Smooth muscle cell of the umbilical artery (primary cell): Measurements from ENCODE around the gene RIMBP2. TPM values are rescaled to one million over a fixed set of nuclear protein-coding genes. Genes with fewer than 3 reads are reported as not detected.

Experiments used
- total RNA-seq: library from RNA; depleted of rRNA; stranded (reverse); fragments of >200 nt; gene quantifications from 2 replicates; pipeline ENCODE4 v1.2.3, GENCODE V29; 2014

Gene RIMBP2
- not detected in 2 replicates for total RNA-seq

DNA sequence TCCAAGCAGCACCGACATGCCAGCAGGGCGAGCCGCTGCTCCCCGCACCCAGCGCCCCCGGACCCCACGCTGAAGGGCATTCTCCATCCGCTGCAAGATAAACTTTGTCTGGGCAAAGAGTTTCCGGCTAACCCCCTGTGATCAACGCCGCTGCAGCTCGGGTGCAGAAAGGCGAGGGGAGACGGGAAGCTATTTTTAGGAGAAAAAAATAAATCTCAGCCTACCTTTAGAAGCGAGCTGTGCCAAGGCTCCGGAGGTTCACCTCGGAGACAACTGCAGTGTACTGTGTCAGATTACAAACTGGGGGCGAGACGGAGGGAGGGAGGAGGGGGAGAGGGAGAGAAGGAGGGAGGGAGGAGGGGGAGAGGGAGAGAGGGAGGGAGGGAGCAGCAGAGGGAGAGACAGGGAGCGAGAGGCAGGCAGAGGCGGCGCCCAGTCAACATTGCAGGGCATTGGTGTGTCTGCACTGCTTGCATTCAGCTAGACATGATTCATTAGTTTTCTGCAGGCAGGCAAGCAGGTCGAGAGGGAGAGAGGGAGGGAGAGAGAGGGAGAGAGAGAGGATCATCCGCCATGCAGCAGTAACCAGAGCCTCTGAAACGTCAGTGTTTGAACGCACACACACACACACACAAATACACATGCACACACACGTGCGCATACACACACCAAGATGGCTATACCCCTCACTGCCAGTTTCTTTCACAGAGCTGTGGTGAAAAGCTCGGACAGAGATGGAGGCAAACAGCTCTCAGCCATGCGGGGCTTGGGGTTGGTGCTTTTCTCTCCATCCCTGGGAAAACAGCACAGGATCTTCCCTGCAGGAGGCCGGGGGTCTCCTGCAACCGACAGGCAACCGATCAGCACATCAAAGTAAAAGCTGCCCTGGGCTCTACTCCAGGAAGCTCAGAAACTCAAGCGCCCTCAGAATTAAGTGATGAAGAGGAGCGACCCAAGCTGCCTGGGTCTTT is at the start of gene RIMBP2:
RIMBP2 (minus strand) TSS at position 302 of the 971 bp plus-strand sequence. CDS start 237,286 bp downstream, outside the sequence.

Other genes starting within 250 kb of the RIMBP2 start
- gene STX2, start 123.0 kb upstream of the RIMBP2 start, total RNA-seq: 48.1 and 53.6 TPM in 2 replicates
- gene RAN, start 155.8 kb upstream of the RIMBP2 start, total RNA-seq: 514 and 937 TPM in 2 replicates
- gene ADGRD1, start 237.6 kb upstream of the RIMBP2 start, total RNA-seq: 0.05 and 2.4 TPM in 2 replicates